Right atrium auricular region (tissue), 2 donors: Measurements from ENCODE around the gene CRYGS. TPM values are rescaled to one million over a fixed set of nuclear protein-coding genes. Genes with fewer than 3 reads are reported as not detected.

Source experiments
- DNase-seq: peaks from one replicate; pipeline ENCODE4 v3.0.0-alpha.2; 2019; ENCODE audit warnings: low spot score
- H3K27ac ChIP-seq, 2 donors: fragments of 200-600 bp; sonication (generic); 1 replicate in 1 of 2; 2 replicates in 1 of 2; pipeline ENCODE4 v1.5.1; 2016 to 2019
- H3K27me3 ChIP-seq, 2 donors: fragments of 200-600 bp; sonication (generic); one replicate each; pipeline versions ENCODE4 v1.5.1 to v1.6.0; 2017 to 2019
- H3K36me3 ChIP-seq: fragments of 200-600 bp; sonication (generic); one replicate; pipeline ENCODE4 v1.5.1; 2016
- H3K4me1 ChIP-seq, 2 donors: fragments of 200-600 bp; sonication (generic); one replicate each; pipeline versions ENCODE4 v1.5.1 to v1.6.0; 2017 to 2019
- H3K4me3 ChIP-seq, 2 donors: fragments of 200-600 bp; sonication (generic); 1 replicate in 1 of 2; 2 replicates in 1 of 2; pipeline ENCODE4 v1.5.1; 2017 to 2019; ENCODE audit warnings: mild to moderate bottlenecking in 1 of 2, moderate library complexity in 1 of 2
- H3K9me3 ChIP-seq, 2 donors: fragments of 200-600 bp; sonication (generic); one replicate each; pipeline ENCODE4 v1.5.1; 2019
- CTCF ChIP-seq, 2 donors: fragments of 200-600 bp; sonication (generic); IDR thresholded peaks; one replicate each; pipeline ENCODE4 v1.5.1; 2019; ENCODE audit warnings: antibody characterized with exemption in 2 of 2
- total RNA-seq, 2 donors: library from RNA; depleted of rRNA; stranded (reverse); fragments of >200 nt; gene quantifications; one replicate each; pipeline ENCODE4 v1.1.0, GENCODE V29; 2016

The CRYGS gene
- total RNA-seq, 2 donors from 2014 or later: 0.67 TPM; not detected in 1

GRCh38 chr3:186523022-186523421 lies 21.2 kb downstream of the CRYGS start:
- no peak for TF ChIP-seq CTCF (IDR thresholded peaks at IDR 0.05)
- H3K4me3 ChIP-seq: no peak overlapping the region
- no peak overlapping the region for H3K27ac ChIP-seq
- H3K27me3 ChIP-seq: no peaks in the 10 kb centered on the region
- no peak for DNase-seq
- H3K4me1 ChIP-seq: no peaks in the 10 kb centered on the region
- no peaks in the 10 kb centered on the region for H3K9me3 ChIP-seq
- no peaks in the 10 kb centered on the region for H3K36me3 ChIP-seq

- H3K27ac ChIP-seq: no peak overlapping the region
- DNase-seq: no peak
- TF ChIP-seq CTCF (IDR thresholded peaks at IDR 0.05): no peak
- no peaks in the 10 kb centered on the region for H3K36me3 ChIP-seq
- no peak overlapping the region for H3K4me3 ChIP-seq
- H3K4me1 ChIP-seq: no peaks in the 10 kb centered on the region
- H3K27me3 ChIP-seq: no peaks in the 10 kb centered on the region
- H3K9me3 ChIP-seq: no peaks in the 10 kb centered on the region
These were observed 23.0 kb downstream of the CRYGS start for GRCh38 chr3:186520957-186521842.

- H3K27me3 ChIP-seq: no peaks in the 10 kb centered on the region
These were observed 23.7 kb downstream of the CRYGS start for GRCh38 chr3:186520431-186520830.

GRCh38 chr3:186519021-186519658 lies 25.0 kb downstream of the CRYGS start:
- Histone ChIP-seq H3K36me3 (no peaks in the 10 kb centered on the region), H3K9me3 (no peaks in the 10 kb centered on the region), H3K4me3 (no peak overlapping the region), H3K27me3 (no peaks in the 10 kb centered on the region), H3K27ac (no peak overlapping the region), H3K4me1 (no peaks in the 10 kb centered on the region)
- DNase-seq: no peak
- no peak for TF ChIP-seq CTCF (IDR thresholded peaks at IDR 0.05)

More at GRCh38 chr3:186520431-186520830, 23.7 kb downstream of the CRYGS start:
- Histone ChIP-seq H3K27ac (no peak overlapping the region), H3K4me3 (no peak overlapping the region), H3K4me1 (no peaks in the 10 kb centered on the region), H3K9me3 (no peaks in the 10 kb centered on the region), H3K36me3 (no peaks in the 10 kb centered on the region)
- DNase-seq: no peak
- TF ChIP-seq CTCF (IDR thresholded peaks at IDR 0.05): no peak

GRCh38 chr3:186517218-186517617 lies 27.0 kb downstream of the CRYGS start:
- TF ChIP-seq CTCF (IDR thresholded peaks at IDR 0.05): no peak

More at GRCh38 chr3:186517218-186517617, 27.0 kb downstream of the CRYGS start:
- Histone ChIP-seq H3K4me1 (no peaks in the 10 kb centered on the region), H3K9me3 (no peaks in the 10 kb centered on the region), H3K27me3 (no peaks in the 10 kb centered on the region), H3K4me3 (no peak overlapping the region), H3K36me3 (no peaks in the 10 kb centered on the region), H3K27ac (no peak overlapping the region)
- DNase-seq: no peak
